ENCODE results near the gene ACE2. TPM values are rescaled to one million over a fixed set of nuclear protein-coding genes. Genes with fewer than 3 reads are reported as not detected.

The ACE2 gene
- total and polyA plus RNA-seq, 2 of the 8 experiments (the other 6 are each of a cell fraction or from before 2014, with no cell fraction given) = 0.06 TPM; not detected in 1

DNA sequence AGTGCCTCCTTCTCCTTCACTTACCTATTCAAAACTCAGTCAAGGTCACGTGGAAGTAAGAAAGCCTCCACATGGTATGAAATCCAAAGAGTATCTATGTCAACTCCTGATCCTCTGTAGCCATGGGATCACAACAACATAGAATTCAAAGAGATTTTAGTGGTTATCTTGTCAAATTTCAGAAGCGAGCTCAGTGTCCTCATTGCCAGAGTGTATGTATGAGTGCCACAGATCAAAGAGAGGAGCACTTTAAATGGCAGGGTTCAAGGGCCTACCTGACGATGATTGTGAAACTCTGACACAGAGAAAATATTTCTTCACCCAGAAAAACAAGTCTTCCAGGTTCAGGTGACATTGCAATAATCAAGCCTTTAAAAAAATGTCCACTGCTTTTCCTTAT, 1.2 kb upstream of the ACE2 start (continued):
- TF ChIP-seq HDAC6 (IDR thresholded peaks at IDR 0.05; ENCODE audit: low read depth, low read length) (no peak), BRCA1 (IDR thresholded peaks at IDR 0.05; ENCODE audit: low read depth, low read length) (no peak), SIRT6 (IDR thresholded peaks at IDR 0.05; ENCODE audit: low read length) (no peak)
